Body of pancreas (tissue), 4 donors: ENCODE results near the gene LMBRD2. TPM values are rescaled to one million over a fixed set of nuclear protein-coding genes. Genes with fewer than 3 reads are reported as not detected.

Experiments
- ATAC-seq: fragments of 150-250 bp; one replicate; pipeline ENCODE4 v1.9.1; 2016
- DNase-seq, 4 donors: peaks; one replicate each; pipeline ENCODE4 v3.0.0-alpha.2; 2019
- H3K27ac ChIP-seq, 4 donors: fragments of 200-600 bp; sonication (generic); 1 replicate in 3 of 4; 2 replicates in 1 of 4; pipeline versions ENCODE4 v1.5.1 to v1.6.1; 2016 to 2019; ENCODE audit warnings: mild to moderate bottlenecking in 1 of 4, mixed read lengths in 1 of 4, moderate library complexity in 1 of 4
- H3K27me3 ChIP-seq, 2 donors: fragments of 200-600 bp; sonication (generic); one replicate each; pipeline ENCODE4 v1.6.0; 2016; ENCODE audit warnings: mild to moderate bottlenecking in 1 of 2
- H3K36me3 ChIP-seq, 2 donors: fragments of 200-600 bp; sonication (generic); replicated peaks in 1 of 2; 2 replicates each; pipeline ENCODE4 v1.5.1; 2016; ENCODE audit warnings: low read depth in 2 of 2; ENCODE audit not compliant: insufficient read depth in 1 of 2
- H3K4me1 ChIP-seq: fragments of 200-600 bp; sonication (generic); one replicate; pipeline ENCODE4 v1.6.0; 2016
- H3K4me3 ChIP-seq, 2 donors: fragments of 200-600 bp; sonication (generic); 1 replicate in 1 of 2; 2 replicates in 1 of 2; pipeline ENCODE4 v1.5.1; 2016 to 2019
- H3K9me3 ChIP-seq, 3 donors: fragments of 200-600 bp; sonication (generic); 1 replicate in 2 of 3; 2 replicates in 1 of 3; pipeline ENCODE4 v1.5.1; 2016
- POLR2A ChIP-seq, 3 donors: fragments of 450-650 bp; IDR thresholded peaks; one replicate each; pipeline ENCODE4 v1.6.1; 2016; ENCODE audit warnings: antibody characterized with exemption in 3 of 3, mild to moderate bottlenecking in 2 of 3
- WGBS, 2 donors: methylation state at CpG; one replicate each; pipeline ENCODE4 v1.1.5; 2017; 5-methylcytosine and 5-hydroxymethylcytosine counted together
- intact Hi-C: fragments of 100-400 bp; cut with DNase I; formaldehyde crosslinking; loops from one replicate; pipeline ENCODE4 v1.15.1; 2023
- total RNA-seq, 2 donors: library from RNA; depleted of rRNA; stranded (reverse); fragments of >200 nt; gene quantifications; one replicate each; pipeline ENCODE4 v1.1.0, GENCODE V29; 2016
- TF ChIP-seq, protein P1 (sequence below), 7 experiments: fragments of 450-650 bp in 4 of 7; fragments of 200-600 bp in 3 of 7; sonication (generic) in 3 of 7; IDR thresholded peaks; one replicate each; pipeline ENCODE4 v1.5.1; 2016 to 2019; ENCODE audit warnings: antibody characterized with exemption in 7 of 7

Gene LMBRD2
- total RNA-seq, 2 donors from 2014 or later: 5.6 to 8.6 TPM

- Histone ChIP-seq H3K4me1 (no peaks in the 10 kb centered on the region), H3K36me3 (peaks cover 0 to 6% of the 10 kb centered on the region in 2 donors), H3K4me3 (no peak overlapping the region), H3K27ac (no peak overlapping the region), H3K9me3 (no peaks in the 10 kb centered on the region), H3K27me3 (no peaks in the 10 kb centered on the region)
- ATAC-seq: no peak
- TF ChIP-seq, protein P1, sequence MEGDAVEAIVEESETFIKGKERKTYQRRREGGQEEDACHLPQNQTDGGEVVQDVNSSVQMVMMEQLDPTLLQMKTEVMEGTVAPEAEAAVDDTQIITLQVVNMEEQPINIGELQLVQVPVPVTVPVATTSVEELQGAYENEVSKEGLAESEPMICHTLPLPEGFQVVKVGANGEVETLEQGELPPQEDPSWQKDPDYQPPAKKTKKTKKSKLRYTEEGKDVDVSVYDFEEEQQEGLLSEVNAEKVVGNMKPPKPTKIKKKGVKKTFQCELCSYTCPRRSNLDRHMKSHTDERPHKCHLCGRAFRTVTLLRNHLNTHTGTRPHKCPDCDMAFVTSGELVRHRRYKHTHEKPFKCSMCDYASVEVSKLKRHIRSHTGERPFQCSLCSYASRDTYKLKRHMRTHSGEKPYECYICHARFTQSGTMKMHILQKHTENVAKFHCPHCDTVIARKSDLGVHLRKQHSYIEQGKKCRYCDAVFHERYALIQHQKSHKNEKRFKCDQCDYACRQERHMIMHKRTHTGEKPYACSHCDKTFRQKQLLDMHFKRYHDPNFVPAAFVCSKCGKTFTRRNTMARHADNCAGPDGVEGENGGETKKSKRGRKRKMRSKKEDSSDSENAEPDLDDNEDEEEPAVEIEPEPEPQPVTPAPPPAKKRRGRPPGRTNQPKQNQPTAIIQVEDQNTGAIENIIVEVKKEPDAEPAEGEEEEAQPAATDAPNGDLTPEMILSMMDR (IDR thresholded peaks at IDR 0.05): no peak
- no peak for TF ChIP-seq POLR2A (IDR thresholded peaks at IDR 0.05)
- intact Hi-C loops: no loop called here
- WGBS, 2 donors: 88 to 90% methylated on average over 9 of the region's 9 CpGs
- no peak for DNase-seq
Measured at GRCh38 chr5:36162810-36163486, 11.3 kb upstream of the LMBRD2 start.

DNA sequence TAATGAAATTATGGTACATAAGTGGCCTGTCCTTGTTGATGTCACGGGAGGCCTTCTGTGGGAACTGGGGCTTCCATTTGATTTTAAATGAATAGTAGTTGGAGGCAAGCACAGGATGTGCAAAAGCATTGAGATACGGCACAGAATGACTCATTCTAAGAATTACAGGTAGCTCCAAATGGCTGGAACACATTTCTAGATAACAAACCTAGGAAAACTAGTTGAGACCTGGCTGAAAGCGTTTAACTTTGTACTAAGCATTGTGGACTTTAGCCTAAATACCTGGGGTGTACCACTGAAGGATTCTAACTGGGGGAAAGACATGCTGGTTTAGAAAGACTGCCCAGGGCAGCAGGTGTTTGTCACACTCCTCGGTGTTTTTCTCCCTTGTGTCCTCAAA lies 9.7 kb upstream of the LMBRD2 start:
- DNase-seq (no peak), ATAC-seq (no peak)
- WGBS, 2 donors: 90 to 93% methylated on average over 4 of the region's 4 CpGs
- TF ChIP-seq POLR2A (IDR thresholded peaks at IDR 0.05): no peak
- TF ChIP-seq, protein P1 (IDR thresholded peaks at IDR 0.05): no peak
- peaks cover 0 to 4% of the 10 kb centered on the region in 2 donors for H3K36me3 ChIP-seq
- no peaks in the 10 kb centered on the region for H3K9me3 ChIP-seq
- peak overlapping the region in 1 of 4 donors; percentile 23 for H3K27ac ChIP-seq
- no peaks in the 10 kb centered on the region for H3K27me3 ChIP-seq
- intact Hi-C loops: no loop called here
- H3K4me1 ChIP-seq: no peaks in the 10 kb centered on the region
- no peak overlapping the region for H3K4me3 ChIP-seq

DNA sequence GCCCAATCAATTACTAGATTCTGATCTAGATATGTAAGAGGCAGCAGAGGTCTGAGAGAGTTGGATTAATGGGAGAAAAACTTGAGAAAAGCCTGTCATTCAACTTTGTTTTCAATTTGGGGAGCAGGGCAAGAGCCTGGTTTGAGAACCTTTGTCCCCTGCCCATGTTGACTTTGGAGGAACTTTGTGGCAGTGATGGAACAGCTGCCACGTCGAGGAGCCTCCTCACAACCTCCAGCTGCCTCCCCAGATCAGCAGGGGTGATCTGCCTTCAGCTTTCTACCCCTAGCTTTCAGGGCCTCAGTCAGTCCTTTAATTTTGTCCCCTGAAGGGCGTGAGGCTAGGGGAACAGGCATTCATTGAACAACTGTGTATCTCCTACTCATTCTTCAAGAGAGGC lies 8.9 kb upstream of the LMBRD2 start:
- Histone ChIP-seq H3K9me3 (no peaks in the 10 kb centered on the region), H3K4me1 (no peaks in the 10 kb centered on the region), H3K27ac (no peak overlapping the region), H3K4me3 (no peak overlapping the region), H3K27me3 (no peaks in the 10 kb centered on the region), H3K36me3 (peaks cover 0 to 4% of the 10 kb centered on the region in 2 donors)
- DNase-seq (no peak), ATAC-seq (no peak)
- TF ChIP-seq, protein P1 (IDR thresholded peaks at IDR 0.05): no peak
- TF ChIP-seq POLR2A (IDR thresholded peaks at IDR 0.05): no peak
- WGBS, 2 donors: 75 to 96% methylated on average over 3 of the region's 3 CpGs
- intact Hi-C loops: no loop called here

- no peaks in the 10 kb centered on the region for H3K36me3 ChIP-seq
- no peak for DNase-seq
Measured at GRCh38 chr5:36158144-36158543, 6.5 kb upstream of the LMBRD2 start.

More at GRCh38 chr5:36158144-36158543, 6.5 kb upstream of the LMBRD2 start:
- H3K27ac ChIP-seq: no peak overlapping the region
- 63 to 79% methylated on average over 2 of the region's 2 CpGs for WGBS, 2 donors
- H3K4me1 ChIP-seq: peaks cover 7% of the 10 kb centered on the region
- H3K27me3 ChIP-seq: no peaks in the 10 kb centered on the region
- TF ChIP-seq, protein P1 (IDR thresholded peaks at IDR 0.05): no peak
- TF ChIP-seq POLR2A (IDR thresholded peaks at IDR 0.05): no peak
- no peak for ATAC-seq
- no peak overlapping the region for H3K4me3 ChIP-seq
- H3K9me3 ChIP-seq: no peaks in the 10 kb centered on the region
- intact Hi-C loops: no loop called here
